Karpas-422 (cell line): ENCODE measurements around the gene NASP. TPM values are rescaled to one million over a fixed set of nuclear protein-coding genes. Genes with fewer than 3 reads are reported as not detected.

Source experiments
- DNase-seq: peaks from one replicate; pipeline ENCODE4 v3.0.0-alpha.2; 2015
- H2AFZ ChIP-seq: fragments of 200-600 bp; sonication (generic); 2 replicates; pipeline ENCODE4 v1.6.1; 2014; ENCODE audit warnings: antibody characterized with exemption, low read length, mixed read lengths
- H3K27ac ChIP-seq: fragments of 200-600 bp; sonication (generic); 2 replicates; pipeline ENCODE4 v1.5.1; 2014; ENCODE audit warnings: mild to moderate bottlenecking, low read length, moderate library complexity
- H3K27me3 ChIP-seq: fragments of 200-600 bp; sonication (generic); 2 replicates; pipeline ENCODE4 v1.6.1; 2014; ENCODE audit warnings: low read length, mixed read lengths
- H3K36me3 ChIP-seq: fragments of 200-600 bp; sonication (generic); 2 replicates; pipeline ENCODE4 v1.6.1; 2014; ENCODE audit warnings: low read length, mixed read lengths; ENCODE audit not compliant: insufficient read depth
- H3K4me1 ChIP-seq: fragments of 200-600 bp; sonication (generic); 2 replicates; pipeline ENCODE4 v1.6.1; 2014; ENCODE audit warnings: mild to moderate bottlenecking, low read length, mixed read lengths
- H3K4me2 ChIP-seq: fragments of 200-600 bp; sonication (generic); 2 replicates; pipeline ENCODE4 v1.6.1; 2014; ENCODE audit warnings: low read length, low read depth, mild to moderate bottlenecking; ENCODE audit not compliant: poor library complexity, severe bottlenecking
- H3K4me3 ChIP-seq: fragments of 200-600 bp; sonication (generic); 2 replicates; pipeline ENCODE4 v1.5.1; 2014; ENCODE audit warnings: mild to moderate bottlenecking, antibody characterized with exemption, low read length, mixed read lengths
- H3K79me2 ChIP-seq: fragments of 200-600 bp; sonication (generic); 2 replicates; pipeline ENCODE4 v1.6.1; 2014; ENCODE audit warnings: mild to moderate bottlenecking, low read length, mixed read lengths
- H3K9ac ChIP-seq: fragments of 200-600 bp; sonication (generic); 2 replicates; pipeline ENCODE4 v1.6.0; 2014; ENCODE audit warnings: low read length
- H3K9me2 ChIP-seq: fragments of 200-600 bp; sonication (generic), shearing (Covaris generic); replicated peaks from 2 replicates; pipeline ENCODE4 v1.6.0; 2014; ENCODE audit warnings: mild to moderate bottlenecking, low read length, moderate library complexity; ENCODE audit not compliant: insufficient read depth
- H3K9me3 ChIP-seq: fragments of 300-700, 200-600 bp; sonication (generic); 2 replicates; pipeline ENCODE4 v1.6.1; 2014; ENCODE audit warnings: low read length, mixed read lengths
- H4K20me1 ChIP-seq: fragments of 200-600 bp; sonication (generic); 2 replicates; pipeline ENCODE4 v1.6.1; 2014; ENCODE audit warnings: mild to moderate bottlenecking, antibody characterized with exemption, low read length, low read depth; ENCODE audit not compliant: insufficient read depth
- total RNA-seq: library from RNA; depleted of rRNA; stranded (reverse); fragments of >200 nt; shearing (Covaris generic); gene quantifications from 2 replicates; pipeline ENCODE4 v1.2.3, GENCODE V29; 2014; ENCODE audit warnings: low replicate concordance

The NASP gene
- total RNA-seq, 1 experiment from 2014 or later, result 61.8 TPM

- Histone ChIP-seq H3K27ac (no peak overlapping the region), H4K20me1 (no peaks in the 10 kb centered on the region), H3K9ac (no peak overlapping the region), H2AFZ (no peak overlapping the region), H3K36me3 (peaks cover 14% of the 10 kb centered on the region; the same call in 1 of the 2 replicates), H3K79me2 (peaks cover 16% of the 10 kb centered on the region), H3K27me3 (no peaks in the 10 kb centered on the region), H3K9me3 (no peaks in the 10 kb centered on the region), H3K4me1 (peaks cover 2% of the 10 kb centered on the region; the same call in 1 of the 2 replicates), H3K9me2 (no peaks in the 10 kb centered on the region), H3K4me3 (no peak overlapping the region), H3K4me2 (no peak overlapping the region)
- DNase-seq, result no peak
Observed at GRCh38 chr1:45563843-45564242, 20.0 kb upstream of the NASP start.

- H3K36me3 ChIP-seq, result peaks cover 28% of the 10 kb centered on the region
- H3K9ac ChIP-seq, result no peak overlapping the region
- no peaks in the 10 kb centered on the region for H3K4me1 ChIP-seq
- H3K4me3 ChIP-seq, result no peak overlapping the region
- no peak for DNase-seq
- 0 out of 2 replicates have a peak, but pooled peaks cover 3% of the 10 kb centered on the region for H3K79me2 ChIP-seq
- no peaks in the 10 kb centered on the region for H4K20me1 ChIP-seq
- H3K9me2 ChIP-seq, result no peaks in the 10 kb centered on the region
- H2AFZ ChIP-seq, result no peak overlapping the region
- H3K27ac ChIP-seq, result no peak overlapping the region
- H3K4me2 ChIP-seq, result no peak overlapping the region
- no peaks in the 10 kb centered on the region for H3K9me3 ChIP-seq
- H3K27me3 ChIP-seq, result no peaks in the 10 kb centered on the region
Observed at GRCh38 chr1:45566722-45567121, 17.1 kb upstream of the NASP start.

- H3K27me3 ChIP-seq, result no peaks in the 10 kb centered on the region
- H3K36me3 ChIP-seq, result peaks cover 22% of the 10 kb centered on the region
- no peaks in the 10 kb centered on the region for H3K9me2 ChIP-seq
- no peaks in the 10 kb centered on the region for H3K79me2 ChIP-seq
- H3K9ac ChIP-seq, result no peak overlapping the region
- no peaks in the 10 kb centered on the region for H3K9me3 ChIP-seq
- H3K4me2 ChIP-seq, result no peak overlapping the region
- DNase-seq, result no peak
- H3K4me3 ChIP-seq, result no peak overlapping the region
- H4K20me1 ChIP-seq, result no peaks in the 10 kb centered on the region
- H3K4me1 ChIP-seq, result no peaks in the 10 kb centered on the region
- H2AFZ ChIP-seq, result no peak overlapping the region
- no peak overlapping the region for H3K27ac ChIP-seq
Observed at GRCh38 chr1:45567911-45568310, 15.9 kb upstream of the NASP start.

GRCh38 chr1:45568421-45568820, 15.4 kb upstream of the NASP start:
- Histone ChIP-seq H3K27me3 (no peaks in the 10 kb centered on the region), H3K9me2 (no peaks in the 10 kb centered on the region), H3K4me2 (no peak overlapping the region), H3K9ac (no peak overlapping the region), H4K20me1 (no peaks in the 10 kb centered on the region), H3K27ac (no peak overlapping the region), H3K36me3 (peaks cover 22% of the 10 kb centered on the region), H3K9me3 (no peaks in the 10 kb centered on the region), H3K79me2 (no peaks in the 10 kb centered on the region), H3K4me3 (no peak overlapping the region), H3K4me1 (no peaks in the 10 kb centered on the region), H2AFZ (no peak overlapping the region)
- DNase-seq, result no peak

DNA sequence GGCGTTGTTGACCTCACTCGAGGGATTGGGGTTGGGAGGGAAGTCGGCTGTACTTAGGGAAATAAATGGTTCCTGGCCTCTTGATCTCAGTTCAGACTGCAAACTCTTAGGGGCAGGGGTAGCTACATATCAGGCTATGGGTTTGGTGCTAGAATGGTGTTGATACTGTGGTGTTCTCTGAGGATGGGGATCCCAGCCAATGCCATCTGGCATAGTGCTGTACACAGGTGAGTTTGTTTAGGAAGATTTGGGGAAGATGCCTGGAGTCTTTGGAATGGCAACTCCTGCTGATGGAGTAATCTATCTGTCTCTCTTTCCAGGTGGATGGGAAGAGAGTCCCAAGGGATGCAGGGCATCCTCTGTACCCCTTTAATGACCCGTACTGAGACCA, 14.3 kb upstream of the NASP start:
- H3K79me2 ChIP-seq, result no peaks in the 10 kb centered on the region
- H3K36me3 ChIP-seq, result peaks cover 22% of the 10 kb centered on the region
- H3K9me3 ChIP-seq, result no peaks in the 10 kb centered on the region
- no peaks in the 10 kb centered on the region for H3K9me2 ChIP-seq
- no peaks in the 10 kb centered on the region for H3K27me3 ChIP-seq
- H3K4me1 ChIP-seq, result no peaks in the 10 kb centered on the region
- H3K27ac ChIP-seq, result no peak overlapping the region
- H3K4me3 ChIP-seq, result no peak overlapping the region
- DNase-seq, result no peak
- H2AFZ ChIP-seq, result no peak overlapping the region
- no peak overlapping the region for H3K9ac ChIP-seq
- no peaks in the 10 kb centered on the region for H4K20me1 ChIP-seq
- H3K4me2 ChIP-seq, result no peak overlapping the region

GRCh38 chr1:45569962-45570581, 13.8 kb upstream of the NASP start:
- no peaks in the 10 kb centered on the region for H3K9me3 ChIP-seq
- no peaks in the 10 kb centered on the region for H3K9me2 ChIP-seq
- H3K4me3 ChIP-seq, result no peak overlapping the region
- no peaks in the 10 kb centered on the region for H3K27me3 ChIP-seq
- no peak overlapping the region for H3K4me2 ChIP-seq
- H3K4me1 ChIP-seq, result no peaks in the 10 kb centered on the region
- no peak overlapping the region for H3K27ac ChIP-seq
- DNase-seq, result peak; percentile 88
- peaks cover 22% of the 10 kb centered on the region for H3K36me3 ChIP-seq
- H4K20me1 ChIP-seq, result no peaks in the 10 kb centered on the region
- H3K9ac ChIP-seq, result no peak overlapping the region
- no peaks in the 10 kb centered on the region for H3K79me2 ChIP-seq
- no peak overlapping the region for H2AFZ ChIP-seq

- Histone ChIP-seq H3K9me2 (no peaks in the 10 kb centered on the region), H3K27ac (no peak overlapping the region), H3K9ac (no peak overlapping the region), H4K20me1 (no peaks in the 10 kb centered on the region), H3K4me1 (no peaks in the 10 kb centered on the region), H3K4me3 (no peak overlapping the region), H3K36me3 (peaks cover 22% of the 10 kb centered on the region), H3K9me3 (no peaks in the 10 kb centered on the region), H3K4me2 (no peak overlapping the region), H3K27me3 (no peaks in the 10 kb centered on the region), H3K79me2 (no peaks in the 10 kb centered on the region), H2AFZ (no peak overlapping the region)
- DNase-seq, result no peak
Observed at GRCh38 chr1:45570631-45571030, 13.2 kb upstream of the NASP start.

DNA sequence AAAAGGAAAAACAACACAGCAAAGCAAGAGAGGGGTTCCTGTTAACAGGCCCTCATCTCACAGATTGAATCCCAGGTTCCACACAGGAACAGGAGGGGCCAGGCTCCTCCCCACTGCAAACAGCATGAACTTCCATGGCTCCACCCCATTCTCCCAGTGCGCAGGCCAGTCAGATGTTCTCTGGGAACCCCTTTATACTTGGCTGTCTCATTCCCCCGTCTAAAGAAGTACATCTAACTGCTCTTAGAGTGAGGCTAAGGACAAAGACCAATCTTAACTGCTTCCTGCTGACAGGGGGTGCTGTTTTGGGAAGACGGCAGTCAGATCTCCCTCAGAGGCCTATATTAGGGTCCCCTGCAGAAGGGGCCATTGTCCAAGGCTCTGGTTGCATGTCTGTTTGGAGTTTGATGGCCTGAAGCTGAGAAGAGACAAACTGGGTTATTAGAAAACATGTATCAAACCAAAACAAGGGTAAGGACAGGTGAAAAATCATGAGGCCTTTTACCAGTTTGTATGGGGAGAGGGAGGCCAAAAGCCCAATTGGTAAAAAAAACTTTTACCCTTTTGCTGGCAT, 10.5 kb upstream of the NASP start:
- Histone ChIP-seq H3K9me2 (no peaks in the 10 kb centered on the region), H3K4me3 (no peak overlapping the region), H3K27ac (no peak overlapping the region), H3K79me2 (no peaks in the 10 kb centered on the region), H3K36me3 (peaks cover 15% of the 10 kb centered on the region), H3K4me2 (no peak overlapping the region), H3K27me3 (no peaks in the 10 kb centered on the region), H4K20me1 (no peaks in the 10 kb centered on the region), H3K4me1 (no peaks in the 10 kb centered on the region), H2AFZ (no peak overlapping the region), H3K9me3 (no peaks in the 10 kb centered on the region), H3K9ac (no peak overlapping the region)
- peak; percentile 39 for DNase-seq
